Heart left ventricle (tissue), 11 donors: ENCODE results near the gene MGME1. TPM values are rescaled to one million over a fixed set of nuclear protein-coding genes. Genes with fewer than 3 reads are reported as not detected.

Experiments used
- polyA plus RNA-seq, 2 donors: library from polyadenylated mRNA; stranded (reverse); fragments of 200-250 nt; gene quantifications; one replicate each; pipeline ENCODE4 v1.2.3, GENCODE V29; 2013
- total RNA-seq, 9 donors: library from RNA; depleted of rRNA in 2 of 9; stranded (reverse); fragments of >200 nt in 2 of 9; fragmentation: NEBNext Ultra II Directional in 3 of 9; extraction: Animal tissue kit (Norgen Biotek cat#: 25700) in 3 of 9; gene quantifications; one replicate each; pipeline versions ENCODE4 v1.1.0 to v1.2.4, GENCODE V29; 2016 to 2023
- donor health status: ischemic (EF 13 %, LVEDD 7.1; RV severe dilation, severe dysfunction).
- donor health status: healthy with polysubstance abuse.
- donor health status: DM: no; HTN: yes; CAD: no.
- donor health status: DM: no; HTN: no; CAD: no.
- donor health status: ischemic (EF 25% LVEDD 5.7; RV mildly dilated, moderate dysfunction).
- donor health status: healthy.
- donor health status: DM: yes; HTN: yes; CAD: no.
- donor health status: PGD.
- donor health status: nonischemic (EF 23%, LVEDD 6.1; RV moderate dilation, normal function).

Gene MGME1
- total and polyA plus RNA-seq, 11 donors: 7.7 to 22.0 (median 10.9) TPM

Other genes starting within 250 kb of the MGME1 start
- gene SNX5, start 224 bp upstream of the MGME1 start, total RNA-seq: 10 to 100 TPM; 36.6 to 75.0 (median 45.9) TPM
- gene SNX5, start 224 bp upstream of the MGME1 start, polyA plus RNA-seq: 10 to 100 TPM; 32.8 to 43.4 TPM
- not detected for gene OVOL2, start 88.9 kb downstream of the MGME1 start, total RNA-seq
- not detected for gene OVOL2, start 88.9 kb downstream of the MGME1 start, polyA plus RNA-seq
- gene KAT14, start 168.8 kb downstream of the MGME1 start, total RNA-seq: 10 to 100 TPM in 5 of 9 donors, 1 to 10 TPM in 4; 8.3 to 12.3 (median 10.9) TPM
- 1 to 10 TPM; 4.6 to 6.3 TPM for gene KAT14, start 168.8 kb downstream of the MGME1 start, polyA plus RNA-seq
- gene PET117, start 168.8 kb downstream of the MGME1 start, total RNA-seq: 10 to 100 TPM in 6 of 9 donors, 1 to 10 TPM in 3; 8.1 to 15.0 (median 11.9) TPM
- gene PET117, start 168.8 kb downstream of the MGME1 start, polyA plus RNA-seq: 10 to 100 TPM; 13.6 to 15.7 TPM